DOHH2 (cell line): Measurements from ENCODE around the gene NUDT14.

Experiments
- EZH2phosphoT487 ChIP-seq: fragments of 200-600 bp; sonication (generic); IDR thresholded peaks from 2 replicates; pipeline ENCODE4 v1.6.1; 2017; ENCODE audit warnings: borderline replicate concordance, mild to moderate bottlenecking, antibody characterized with exemption, low read length, moderate library complexity, mixed read lengths
- TF ChIP-seq, protein P1 (sequence below): fragments of 200-600 bp; sonication (generic); IDR thresholded peaks from one replicate; pipeline ENCODE4 v1.5.1; 2014; ENCODE audit warnings: antibody characterized with exemption, mild to moderate bottlenecking, low read depth, low read length; ENCODE audit not compliant: poor library complexity, severe bottlenecking

DNA sequence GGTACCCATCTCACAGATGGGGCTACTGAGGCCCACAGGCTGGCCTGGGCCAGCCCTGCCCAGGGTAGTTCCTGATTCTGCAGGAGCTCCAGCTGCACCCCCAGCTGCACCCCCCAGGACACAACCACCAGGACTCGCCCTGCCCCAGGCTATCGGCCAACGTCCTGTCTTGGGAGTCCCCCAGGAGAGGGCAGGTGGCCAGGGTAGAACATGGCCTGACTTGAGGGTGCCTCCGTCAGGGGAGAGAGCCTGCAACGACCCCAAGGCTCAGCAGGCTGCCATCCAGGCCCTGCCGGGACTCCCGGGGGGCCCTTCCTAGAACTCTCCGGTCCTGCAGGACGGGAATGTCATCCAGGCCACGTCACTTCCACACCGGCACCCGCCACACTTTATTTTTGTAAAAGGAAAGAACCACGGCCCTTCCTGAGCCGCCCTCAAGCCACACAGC lies 28.3 kb downstream of the NUDT14 start:
- TF ChIP-seq, protein P1, sequence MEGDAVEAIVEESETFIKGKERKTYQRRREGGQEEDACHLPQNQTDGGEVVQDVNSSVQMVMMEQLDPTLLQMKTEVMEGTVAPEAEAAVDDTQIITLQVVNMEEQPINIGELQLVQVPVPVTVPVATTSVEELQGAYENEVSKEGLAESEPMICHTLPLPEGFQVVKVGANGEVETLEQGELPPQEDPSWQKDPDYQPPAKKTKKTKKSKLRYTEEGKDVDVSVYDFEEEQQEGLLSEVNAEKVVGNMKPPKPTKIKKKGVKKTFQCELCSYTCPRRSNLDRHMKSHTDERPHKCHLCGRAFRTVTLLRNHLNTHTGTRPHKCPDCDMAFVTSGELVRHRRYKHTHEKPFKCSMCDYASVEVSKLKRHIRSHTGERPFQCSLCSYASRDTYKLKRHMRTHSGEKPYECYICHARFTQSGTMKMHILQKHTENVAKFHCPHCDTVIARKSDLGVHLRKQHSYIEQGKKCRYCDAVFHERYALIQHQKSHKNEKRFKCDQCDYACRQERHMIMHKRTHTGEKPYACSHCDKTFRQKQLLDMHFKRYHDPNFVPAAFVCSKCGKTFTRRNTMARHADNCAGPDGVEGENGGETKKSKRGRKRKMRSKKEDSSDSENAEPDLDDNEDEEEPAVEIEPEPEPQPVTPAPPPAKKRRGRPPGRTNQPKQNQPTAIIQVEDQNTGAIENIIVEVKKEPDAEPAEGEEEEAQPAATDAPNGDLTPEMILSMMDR = no peak
- no peak for TF ChIP-seq EZH2phosphoT487
